HepG2 (cell line): Measurements from ENCODE around the gene ASTN2. TPM values are rescaled to one million over a fixed set of nuclear protein-coding genes. Genes with fewer than 3 reads are reported as not detected.

Source experiments
- ATAC-seq: fragments of 200-7000 bp; cut with Tn5 transposase; 3 replicates; pipeline ENCODE4 v1.9.1; 2020; ENCODE audit warnings: mild to moderate bottlenecking, moderate library complexity
- BruUV-seq: library from RNA; stranded (reverse); fragments of 400-500 nt; replicated peaks from 2 replicates; lab custom pipeline; 2021; lab: Mats Ljungman, UMichigan
- CTCF ChIA-PET: fragments of 300-600 bp; formaldehyde crosslinking; extraction: SDS; loops from one replicate; lab custom pipeline; 2021; ENCODE audit warnings: low total read pairs, inconsistent platforms, low intra/inter-chr PET ratio; lab: Yijun Ruan, JAX
- POLR2A ChIA-PET: fragments of 350-600 bp; sonication (Branson Sonifier 250); formaldehyde crosslinking; loops from one replicate; lab custom pipeline; 2020; ENCODE audit warnings: antibody characterized with exemption, inconsistent platforms; lab: Yijun Ruan, JAX
- DNase-seq: peaks from one replicate; pipeline ENCODE4 v3.0.0-alpha.2; 2015; ENCODE audit warnings: low spot score
- FAIRE-seq: peaks from 3 replicates; lab custom pipeline; 2011; peaks lifted over from hg19 to GRCh38; lab: Jason Lieb, UNC
- H2AFZ ChIP-seq: one replicate; pipeline ENCODE4 v1.6.1; 2011; ENCODE audit warnings: low read length, inconsistent platforms
- H3K27ac ChIP-seq: fragments of 300-600 bp; 3 replicates; pipeline ENCODE4 v1.8.0; 2011; ENCODE audit warnings: mixed run types, mild to moderate bottlenecking, mixed read lengths, low read length, inconsistent platforms; ENCODE audit not compliant: insufficient read depth; ENCODE audit errors: extremely low read length
- H3K27me3 ChIP-seq, 2 experiments: fragments of 200-600 bp in 1 of 2; 2 replicates in 1 of 2; 3 replicates in 1 of 2; pipeline versions ENCODE4 v1.6.0 to v1.8.0; 2011; ENCODE audit warnings: low read length in 2 of 2, mild to moderate bottlenecking in 2 of 2, moderate library complexity in 2 of 2, inconsistent platforms in 1 of 2; ENCODE audit not compliant: insufficient read depth in 2 of 2, control insufficient read depth in 1 of 2
- H3K36me3 ChIP-seq, 2 experiments: fragments of 200-600 bp in 1 of 2; replicated peaks in 1 of 2; 2 replicates in 1 of 2; 3 replicates in 1 of 2; pipeline versions ENCODE4 v1.5.1 to v1.8.0; 2011; ENCODE audit warnings: low read length in 2 of 2, inconsistent platforms in 1 of 2; ENCODE audit not compliant: insufficient read depth in 2 of 2, control insufficient read depth in 1 of 2
- H3K4me1 ChIP-seq: 2 replicates; pipeline ENCODE4 v1.5.1; 2012; ENCODE audit warnings: low read length, inconsistent platforms; ENCODE audit not compliant: insufficient read depth
- H3K4me2 ChIP-seq: 2 replicates; pipeline ENCODE4 v1.6.0; 2011; ENCODE audit warnings: low read depth, low read length, inconsistent platforms
- H3K4me3 ChIP-seq, 3 experiments: fragments of 200-600 bp in 1 of 3; sonication (generic), shearing (Covaris generic) in 1 of 3; replicated peaks in 1 of 3; 2 replicates each; pipeline ENCODE4 v1.5.1; 2011 to 2016; ENCODE audit warnings: low read length in 3 of 3, inconsistent platforms in 2 of 3, low read depth in 2 of 3, mild to moderate bottlenecking in 2 of 3, control low read depth in 1 of 3, mixed read lengths in 1 of 3; ENCODE audit not compliant: insufficient read depth in 1 of 3
- H3K79me2 ChIP-seq: one replicate; pipeline ENCODE4 v1.6.1; 2011; ENCODE audit warnings: low read length, inconsistent platforms; ENCODE audit not compliant: insufficient read depth
- H3K9ac ChIP-seq: 2 replicates; pipeline ENCODE4 v1.6.0; 2011; ENCODE audit warnings: mild to moderate bottlenecking, low read depth, low read length, inconsistent platforms; ENCODE audit not compliant: insufficient read depth
- H3K9me3 ChIP-seq: 2 replicates; pipeline ENCODE4 v1.5.1; 2012; ENCODE audit warnings: mild to moderate bottlenecking, low read length
- H4K20me1 ChIP-seq: 2 replicates; pipeline ENCODE4 v1.6.0; 2011; ENCODE audit warnings: inconsistent platforms, mild to moderate bottlenecking, low read length, moderate library complexity; ENCODE audit not compliant: insufficient read depth
- CSRNP2 ChIP-seq: sonication (generic); formaldehyde crosslinking; conservative IDR thresholded peaks from 2 replicates; pipeline ENCODE4 v1.8.0; 2022; ENCODE audit warnings: low read depth, missing genetic modification reagents
- HBP1 ChIP-seq: IDR thresholded peaks from 2 replicates; pipeline ENCODE4 v1.6.1; 2016; ENCODE audit warnings: low read depth, control low read depth
- KDM6A ChIP-seq: IDR thresholded peaks from 2 replicates; pipeline ENCODE4 v1.6.1; 2016; ENCODE audit warnings: low read depth
- MEIS2 ChIP-seq: sonication (generic); formaldehyde crosslinking; IDR thresholded peaks from 2 replicates; pipeline ENCODE4 v1.9.0; 2021; ENCODE audit warnings: mild to moderate bottlenecking, missing genetic modification reagents
- NFAT5 ChIP-seq: sonication (generic); formaldehyde crosslinking; IDR thresholded peaks from 2 replicates; pipeline ENCODE4 v1.4.0; 2020; ENCODE audit warnings: missing genetic modification reagents
- PLSCR1 ChIP-seq: sonication (generic); formaldehyde crosslinking; IDR thresholded peaks from 2 replicates; pipeline ENCODE4 v1.5.0; 2020; ENCODE audit warnings: missing genetic modification reagents, mild to moderate bottlenecking, borderline replicate concordance
- POLR2AphosphoS2 ChIP-seq: IDR thresholded peaks from 2 replicates; pipeline ENCODE4 v1.6.1; 2011; ENCODE audit warnings: low read depth, low read length, improper control_type of control experiment
- RBFOX2 ChIP-seq: fragments of 200-400 bp; formaldehyde crosslinking; IDR thresholded peaks from 2 replicates; pipeline ENCODE4 v1.6.1; 2017; ENCODE audit warnings: low read depth, mild to moderate bottlenecking, low read length
- RFX1 ChIP-seq: fragments of 450-650 bp; IDR thresholded peaks from 2 replicates; pipeline ENCODE4 v1.6.1; 2017
- SMAD1 ChIP-seq: sonication (generic); formaldehyde crosslinking; IDR thresholded peaks from 2 replicates; pipeline ENCODE4 v1.4.0; 2020; ENCODE audit warnings: missing genetic modification reagents, low read depth, mild to moderate bottlenecking, borderline replicate concordance
- TSC22D2 ChIP-seq: sonication (generic); formaldehyde crosslinking; IDR thresholded peaks from 2 replicates; pipeline ENCODE4 v1.5.1; 2020; ENCODE audit warnings: missing genetic modification reagents, mild to moderate bottlenecking, borderline replicate concordance
- ZNF20 ChIP-seq: sonication (generic); formaldehyde crosslinking; IDR thresholded peaks from 2 replicates; pipeline ENCODE4 v1.4.0; 2020; ENCODE audit warnings: mild to moderate bottlenecking, moderate library complexity, missing genetic modification reagents
- ZNF451 ChIP-seq: sonication (generic); formaldehyde crosslinking; IDR thresholded peaks from 2 replicates; pipeline ENCODE4 v1.5.0; 2020; ENCODE audit warnings: mild to moderate bottlenecking, missing genetic modification reagents
- ZNF816 ChIP-seq: sonication (generic); formaldehyde crosslinking; IDR thresholded peaks from 2 replicates; pipeline ENCODE4 v1.8.0; 2022; ENCODE audit warnings: missing genetic modification reagents, mild to moderate bottlenecking, borderline replicate concordance
- WGBS: methylation state at CpG from one replicate; pipeline ENCODE4 v1.1.6; 2017; ENCODE audit warnings: low lambda C conversion rate; 5-methylcytosine and 5-hydroxymethylcytosine counted together
- in situ Hi-C: cut with HindIII; loops from 2 replicates; pipeline ENCODE4 v1.10.0; 2017; ENCODE audit warnings: low pct_unique_long_range_greater_than_20kb; ENCODE audit not compliant: extremely low pct_ligation_motif_present
- intact Hi-C: fragments of 100-400 bp; cut with micrococcal nuclease; formaldehyde crosslinking; loops from one replicate; pipeline ENCODE4 v1.10.0; 2022; ENCODE audit not compliant: unreplicated experiment
- polyA plus RNA-seq, 8 experiments: library from polyadenylated mRNA; depleted of rRNA in 3 of 8; stranded (reverse) in 7 of 8; unstranded in 1 of 8; fragments of >200 nt; fragmentation: Illumina TruSeq in 4 of 8; extraction: Trizol in 4 of 8; gene quantifications; 2 replicates each; pipeline versions ENCODE4 v1.2.1 to v1.2.3, GENCODE V29; 2011 to 2016; ENCODE audit warnings: low read depth in 4 of 8, missing spikeins in 1 of 8, mixed read lengths in 1 of 8; ENCODE audit not compliant: insufficient read depth in 1 of 8
- total RNA-seq, 5 experiments: library from RNA; depleted of rRNA; stranded (reverse); fragments of >200 nt; fragmentation: Illumina TruSeq; extraction: Trizol; gene quantifications; 2 replicates each; pipeline ENCODE4 v1.2.3, GENCODE V29; 2016; ENCODE audit warnings: low read depth in 1 of 5

ASTN2 gene
- total and polyA plus RNA-seq, 2 of the 13 experiments (the other 11 are each of a cell fraction or from before 2014, with no cell fraction given) = 5.2 to 13.5 TPM

- TF ChIP-seq KDM6A (CRISPR knock-in tag) (no peak), RFX1 (no peak), SMAD1 (CRISPR knock-in tag) (no peak)
- TF ChIP-seq, all 625 proteins: peak for 0
These were observed 268.9 kb downstream of the ASTN2 start (continued) for GRCh38 chr9:117145811-117146490.

GRCh38 chr9:117145081-117145480, 269.8 kb downstream of the ASTN2 start:
- Histone ChIP-seq H3K9ac (no peak overlapping the region), H3K4me2 (no peak overlapping the region), H2AFZ (no peak overlapping the region), H3K27me3 (no peaks in the 10 kb centered on the region), H3K4me1 (no peaks in the 10 kb centered on the region), H3K36me3 (no peaks in the 10 kb centered on the region), H3K9me3 (no peaks in the 10 kb centered on the region), H3K27ac (no peak overlapping the region), H3K79me2 (no peaks in the 10 kb centered on the region), H3K4me3 (no peak overlapping the region), H4K20me1 (no peaks in the 10 kb centered on the region)
- CTCF ChIA-PET = no interaction called here
- POLR2A ChIA-PET = no interaction called here
- ATAC-seq (no peak), FAIRE-seq (no peak), DNase-seq (no peak)
- no TSS peak for BruUV-seq
- WGBS = 0% methylated on average over 4 of the region's 4 CpGs
- intact Hi-C loops = no loop called here
- in situ Hi-C loops = no loop called here
- TF ChIP-seq HBP1 (CRISPR knock-in tag) (no peak), CSRNP2 (CRISPR knock-in tag) (no peak), ZNF816 (no peak), POLR2AphosphoS2 (no peak), PLSCR1 (CRISPR knock-in tag) (no peak), RBFOX2 (no peak), NFAT5 (CRISPR knock-in tag) (no peak), TSC22D2 (CRISPR knock-in tag) (no peak), MEIS2 (no peak), ZNF20 (CRISPR knock-in tag) (no peak), ZNF451 (no peak)
